Measurements from ENCODE around the gene PAQR5. TPM values are rescaled to one million over a fixed set of nuclear protein-coding genes. Genes with fewer than 3 reads are reported as not detected.

PAQR5 gene
- total and polyA plus RNA-seq, 7 donors, result 0.08 to 0.39 (median 0.17) TPM; not detected in 1

DNA sequence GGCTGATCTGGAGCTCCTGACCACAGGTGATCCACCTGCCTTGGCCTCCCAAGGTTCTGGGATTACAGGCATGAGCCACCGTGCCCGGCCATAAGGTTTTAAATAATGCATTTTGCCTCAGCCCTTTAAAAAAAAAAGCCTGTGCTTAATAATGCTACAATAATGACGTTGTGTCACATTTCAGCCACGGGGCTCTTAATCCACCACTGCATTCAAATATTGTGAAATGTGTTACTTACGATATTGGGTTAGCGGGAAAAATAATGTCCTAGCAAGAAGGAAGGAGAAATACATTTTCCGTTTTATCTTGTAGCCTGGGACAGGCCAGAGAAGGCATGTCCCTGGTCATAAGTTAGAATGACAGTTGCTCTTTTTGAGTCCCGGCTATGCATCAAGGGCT, 17.6 kb downstream of the PAQR5 start:
- Histone ChIP-seq H3K4me1 (no peaks in the 10 kb centered on the region), H3K4me3 (no peak overlapping the region), H3K36me3 (ENCODE audit: insufficient read depth in 1 of 2, low read depth in 1 of 2) (no peaks in the 10 kb centered on the region), H3K27me3 (ENCODE audit: insufficient read depth in 3 of 3, low read length in 2 of 3) (no peaks in the 10 kb centered on the region), H3K9me3 (no peaks in the 10 kb centered on the region), H3K27ac (no peak overlapping the region)
- intact Hi-C loops (cut with DNase I), result no loop called here
- DNase-seq (no peak), ATAC-seq (no peak)
- WGBS, 3 donors, result 70 to 82% (median 73%) methylated on average over 8 of the region's 8 CpGs
- TF ChIP-seq, protein P1, sequence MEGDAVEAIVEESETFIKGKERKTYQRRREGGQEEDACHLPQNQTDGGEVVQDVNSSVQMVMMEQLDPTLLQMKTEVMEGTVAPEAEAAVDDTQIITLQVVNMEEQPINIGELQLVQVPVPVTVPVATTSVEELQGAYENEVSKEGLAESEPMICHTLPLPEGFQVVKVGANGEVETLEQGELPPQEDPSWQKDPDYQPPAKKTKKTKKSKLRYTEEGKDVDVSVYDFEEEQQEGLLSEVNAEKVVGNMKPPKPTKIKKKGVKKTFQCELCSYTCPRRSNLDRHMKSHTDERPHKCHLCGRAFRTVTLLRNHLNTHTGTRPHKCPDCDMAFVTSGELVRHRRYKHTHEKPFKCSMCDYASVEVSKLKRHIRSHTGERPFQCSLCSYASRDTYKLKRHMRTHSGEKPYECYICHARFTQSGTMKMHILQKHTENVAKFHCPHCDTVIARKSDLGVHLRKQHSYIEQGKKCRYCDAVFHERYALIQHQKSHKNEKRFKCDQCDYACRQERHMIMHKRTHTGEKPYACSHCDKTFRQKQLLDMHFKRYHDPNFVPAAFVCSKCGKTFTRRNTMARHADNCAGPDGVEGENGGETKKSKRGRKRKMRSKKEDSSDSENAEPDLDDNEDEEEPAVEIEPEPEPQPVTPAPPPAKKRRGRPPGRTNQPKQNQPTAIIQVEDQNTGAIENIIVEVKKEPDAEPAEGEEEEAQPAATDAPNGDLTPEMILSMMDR (IDR thresholded peaks at IDR 0.05), result no peak

DNA sequence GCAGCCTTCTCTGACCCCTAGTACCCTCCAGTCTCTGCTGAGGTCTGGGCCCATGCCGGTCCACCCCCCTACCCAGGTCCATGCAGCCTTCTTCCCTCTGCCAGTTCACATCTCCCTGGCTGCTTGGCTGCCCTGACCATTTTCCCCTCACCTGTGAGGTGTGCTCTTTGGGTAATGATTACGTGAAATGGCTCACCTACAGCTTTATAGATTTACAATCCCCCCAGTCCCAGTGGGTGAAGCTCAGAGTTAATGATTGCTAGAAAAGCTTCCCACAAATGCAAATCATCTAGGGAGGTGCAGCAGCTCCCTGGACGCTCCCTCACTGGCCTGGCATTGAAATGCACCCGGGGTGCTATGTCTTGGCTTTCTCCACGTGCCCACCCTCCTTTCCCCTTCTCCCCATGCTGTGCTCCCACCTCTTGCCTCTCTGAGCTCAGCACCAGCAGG, 18.7 kb downstream of the PAQR5 start:
- no peak for ATAC-seq
- intact Hi-C loops (cut with DNase I), result no loop called here
- WGBS, 3 donors, result 60 to 68% (median 65%) methylated on average over 5 of the region's 5 CpGs

DNA sequence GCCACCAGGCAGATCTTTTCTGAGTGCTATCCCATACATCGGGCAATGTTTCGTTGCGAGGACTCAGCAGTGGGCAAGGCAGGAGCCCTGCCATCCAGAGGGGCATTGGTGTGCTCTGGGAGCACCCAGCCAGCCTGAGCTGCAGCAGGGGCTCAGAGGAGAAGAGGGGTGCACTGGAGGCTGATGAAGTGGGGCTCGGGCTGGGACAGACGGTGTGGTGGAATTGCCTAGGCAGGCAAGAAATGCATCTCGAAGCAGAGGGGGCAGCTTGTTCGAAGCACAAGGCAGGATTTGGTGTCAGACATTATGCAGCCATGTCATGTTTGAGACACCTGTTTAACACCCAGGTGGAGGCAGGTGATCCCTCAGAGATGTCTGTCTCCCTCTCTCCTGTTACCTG, 19.3 kb downstream of the PAQR5 start:
- 87 to 90% (median 87%) methylated on average over 7 of the region's 7 CpGs for WGBS, 3 donors
- TF ChIP-seq, protein P1 (IDR thresholded peaks at IDR 0.05), result no peak
- intact Hi-C loops (cut with DNase I), result no loop called here
- Histone ChIP-seq H3K27ac (no peak overlapping the region), H3K4me3 (no peak overlapping the region), H3K27me3 (ENCODE audit: insufficient read depth in 3 of 3, low read length in 2 of 3) (peaks cover 0 to 2% (median 0%) of the 10 kb centered on the region in 3 donors), H3K9me3 (no peaks in the 10 kb centered on the region), H3K4me1 (no peaks in the 10 kb centered on the region), H3K36me3 (ENCODE audit: insufficient read depth in 1 of 2, low read depth in 1 of 2) (no peaks in the 10 kb centered on the region)
- DNase-seq (no peak), ATAC-seq (no peak)

More for the DNA sequence above, 18.7 kb downstream of the PAQR5 start:
- no peaks in the 10 kb centered on the region for H3K4me1 ChIP-seq
- H3K27ac ChIP-seq, result no peak overlapping the region
- no peaks in the 10 kb centered on the region for H3K36me3 ChIP-seq (ENCODE audit: insufficient read depth in 1 of 2, low read depth in 1 of 2)
- TF ChIP-seq, protein P1 (IDR thresholded peaks at IDR 0.05), result no peak
- no peaks in the 10 kb centered on the region for H3K27me3 ChIP-seq (ENCODE audit: insufficient read depth in 3 of 3, low read length in 2 of 3)
- DNase-seq, result no peak
- H3K4me3 ChIP-seq, result no peak overlapping the region
- no peaks in the 10 kb centered on the region for H3K9me3 ChIP-seq

DNA sequence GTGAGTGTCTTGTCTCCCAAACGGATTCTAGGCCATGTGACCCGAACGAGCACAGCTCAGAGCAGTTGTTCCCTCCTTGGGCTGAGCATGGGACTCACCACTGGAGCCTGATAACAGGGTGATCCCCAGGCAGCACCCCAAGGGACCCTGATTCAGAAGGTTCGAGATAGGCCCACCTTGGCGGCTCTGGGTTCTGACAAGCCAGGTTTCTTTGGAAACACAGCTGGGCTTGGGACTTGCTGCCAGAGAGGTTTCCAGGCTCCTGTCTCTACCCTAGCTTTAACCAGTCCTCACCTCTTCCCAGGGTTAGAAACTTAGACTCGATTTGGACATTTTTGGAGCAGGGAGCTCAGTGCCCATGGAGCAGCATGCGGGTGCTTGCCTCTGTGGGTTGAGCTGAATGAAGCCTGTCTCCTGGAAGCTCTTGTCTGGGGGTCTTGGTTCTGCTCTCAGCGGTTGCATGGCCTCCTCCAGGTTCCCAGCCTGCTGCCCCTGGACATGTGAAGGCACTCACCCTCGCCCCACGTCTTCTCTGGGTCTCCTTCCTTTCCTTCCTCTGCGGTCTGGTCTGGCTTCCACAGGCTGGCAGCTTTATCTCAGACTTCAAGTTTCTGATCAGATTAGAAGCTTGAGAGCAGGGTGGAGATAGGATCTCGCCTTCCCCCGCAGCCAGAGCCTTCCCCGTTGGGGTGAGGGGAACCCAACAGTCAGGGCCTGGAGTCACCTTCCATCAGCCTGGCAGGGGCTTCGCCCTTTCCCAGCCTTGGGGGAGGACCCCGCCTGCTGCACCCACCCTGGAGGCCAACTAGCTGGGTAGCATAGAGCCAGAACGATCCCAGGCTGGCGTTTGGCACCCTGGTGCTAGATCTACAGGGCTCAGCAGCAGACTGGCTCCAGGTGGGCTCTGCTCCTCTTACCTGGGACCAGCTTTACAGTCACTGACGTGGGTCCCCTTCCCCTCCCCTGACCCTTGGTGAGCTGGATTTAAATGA, 21.0 kb downstream of the PAQR5 start:
- Histone ChIP-seq H3K27ac (no peak overlapping the region), H3K4me1 (no peaks in the 10 kb centered on the region), H3K36me3 (ENCODE audit: insufficient read depth in 1 of 2, low read depth in 1 of 2) (no peaks in the 10 kb centered on the region), H3K4me3 (no peak overlapping the region), H3K9me3 (no peaks in the 10 kb centered on the region), H3K27me3 (ENCODE audit: insufficient read depth in 3 of 3, low read length in 2 of 3) (peaks cover 0 to 3% (median 0%) of the 10 kb centered on the region in 3 donors)
- no peak for DNase-seq
- intact Hi-C loops (cut with DNase I), result no loop called here
- no peak for ATAC-seq
- TF ChIP-seq, protein P1 (IDR thresholded peaks at IDR 0.05), result no peak
- 78 to 86% (median 81%) methylated on average over 19 of the region's 19 CpGs for WGBS, 3 donors
